T-helper 2 cell treated with Interferon-gamma antibody and Interleukin-4, amounts not matched to agents 100 ng/mL and 5 ng/mL, for 36 hours (primary cell): ENCODE data around the gene TRMT1. TPM values are rescaled to one million over a fixed set of nuclear protein-coding genes. Genes with fewer than 3 reads are reported as not detected.

Experiments
- intact Hi-C: fragments of 100-400 bp; cut with micrococcal nuclease; formaldehyde crosslinking; loops from one replicate; pipeline ENCODE4 v1.15.1; 2023
- total RNA-seq: library from RNA; stranded (reverse); gene quantifications from 2 replicates; pipeline ENCODE4 v1.2.3, GENCODE V29; 2022

Gene TRMT1
- total RNA-seq, 1 donor from 2014 or later: 68.0 TPM

- intact Hi-C loops: loop anchor here (1.0 kb wide), 1 partner anchor 109 kb away; no protein-coding TSS in a partner anchor
These were observed 23.8 kb downstream of the TRMT1 start for GRCh38 chr19:13092606-13093235.

- intact Hi-C loops: no loop called here
These were observed 24.4 kb downstream of the TRMT1 start for GRCh38 chr19:13092158-13092543.

- intact Hi-C loops: no loop called here
These were observed 25.0 kb downstream of the TRMT1 start for GRCh38 chr19:13091400-13092157.

- intact Hi-C loops: no loop called here
These were observed 25.9 kb downstream of the TRMT1 start for GRCh38 chr19:13090511-13091231.

GRCh38 chr19:13089857-13090507 is 26.6 kb downstream of the TRMT1 start:
- intact Hi-C loops: no loop called here

GRCh38 chr19:13089139-13089856 is 27.2 kb downstream of the TRMT1 start:
- intact Hi-C loops: no loop called here

- intact Hi-C loops: no loop called here
These were observed 28.6 kb downstream of the TRMT1 start for GRCh38 chr19:13087795-13088537.

- intact Hi-C loops: no loop called here
These were observed 29.2 kb downstream of the TRMT1 start for GRCh38 chr19:13087295-13087694.

- intact Hi-C loops: no loop called here
These were observed 30.2 kb downstream of the TRMT1 start for GRCh38 chr19:13086341-13086740.

GRCh38 chr19:13085666-13086065 is 30.9 kb downstream of the TRMT1 start:
- intact Hi-C loops: no loop called here

GRCh38 chr19:13083627-13084026 is 32.9 kb downstream of the TRMT1 start:
- intact Hi-C loops: no loop called here

- intact Hi-C loops: no loop called here
These were observed 33.5 kb downstream of the TRMT1 start for GRCh38 chr19:13083008-13083404.

GRCh38 chr19:13082192-13083007 is 34.1 kb downstream of the TRMT1 start:
- intact Hi-C loops: no loop called here

GRCh38 chr19:13079542-13079986 is 37.0 kb downstream of the TRMT1 start:
- intact Hi-C loops: no loop called here

- intact Hi-C loops: no loop called here
These were observed 37.5 kb downstream of the TRMT1 start for GRCh38 chr19:13078897-13079541.

- intact Hi-C loops: no loop called here
These were observed 38.2 kb downstream of the TRMT1 start for GRCh38 chr19:13078381-13078780.

GRCh38 chr19:13077240-13077639 is 39.3 kb downstream of the TRMT1 start:
- intact Hi-C loops: no loop called here

GRCh38 chr19:13076787-13077186 is 39.8 kb downstream of the TRMT1 start:
- intact Hi-C loops: no loop called here

GRCh38 chr19:13076320-13076719 is 40.2 kb downstream of the TRMT1 start:
- intact Hi-C loops: no loop called here
